Thoracic aorta (tissue), 2 donors: ENCODE measurements around the gene CADM2. TPM values are rescaled to one million over a fixed set of nuclear protein-coding genes. Genes with fewer than 3 reads are reported as not detected.

ENCODE experiments used
- ATAC-seq: fragments of 150-250 bp; one replicate; pipeline ENCODE4 v1.8.0; 2017; ENCODE audit warnings: low read depth; ENCODE audit not compliant: insufficient number of reproducible peaks, low FRiP score
- DNase-seq: peaks from one replicate; pipeline ENCODE4 v3.0.0-alpha.2; 2020; ENCODE audit warnings: low spot score
- H3K27ac ChIP-seq, 2 donors: fragments of 200-600 bp; sonication (generic); 1 replicate in 1 of 2; 2 replicates in 1 of 2; pipeline ENCODE4 v1.5.1; 2016; ENCODE audit warnings: mild to moderate bottlenecking in 2 of 2, moderate library complexity in 2 of 2
- H3K27me3 ChIP-seq: fragments of 200-600 bp; sonication (generic); replicated peaks from 2 replicates; pipeline ENCODE4 v1.6.0; 2016; ENCODE audit warnings: mild to moderate bottlenecking; ENCODE audit not compliant: insufficient read depth
- H3K36me3 ChIP-seq: fragments of 200-600 bp; sonication (generic); one replicate; pipeline ENCODE4 v1.5.1; 2016
- H3K4me1 ChIP-seq, 2 donors: fragments of 200-600 bp; sonication (generic); 1 replicate in 1 of 2; 2 replicates in 1 of 2; pipeline versions ENCODE4 v1.5.1 to v1.6.0; 2016; ENCODE audit warnings: low read depth in 2 of 2, mild to moderate bottlenecking in 1 of 2; ENCODE audit not compliant: control insufficient read depth in 1 of 2
- H3K4me3 ChIP-seq: fragments of 200-600 bp; sonication (generic); 2 replicates; pipeline ENCODE4 v1.5.1; 2016; ENCODE audit warnings: mild to moderate bottlenecking
- H3K9me3 ChIP-seq: fragments of 200-600 bp; sonication (generic); 2 replicates; pipeline ENCODE4 v1.5.1; 2016
- CTCF ChIP-seq: fragments of 200-600 bp; sonication (generic); IDR thresholded peaks from one replicate; pipeline ENCODE4 v1.5.1; 2019; ENCODE audit warnings: antibody characterized with exemption
- total RNA-seq, 2 donors: library from RNA; depleted of rRNA; stranded (reverse); fragments of >200 nt; gene quantifications; one replicate each; pipeline versions ENCODE4 v1.1.0 to v1.2.3, GENCODE V29; 2016

The CADM2 gene
- total RNA-seq, 2 donors from 2014 or later, result 1.8 TPM; not detected in 1

- H3K4me3 ChIP-seq, result no peak overlapping the region
- no peaks in the 10 kb centered on the region for H3K4me1 ChIP-seq
- no peaks in the 10 kb centered on the region for H3K27me3 ChIP-seq
- H3K36me3 ChIP-seq, result no peaks in the 10 kb centered on the region
- no peak for ATAC-seq
- no peak for TF ChIP-seq CTCF
- DNase-seq, result no peak
- H3K27ac ChIP-seq, result no peak overlapping the region
- H3K9me3 ChIP-seq, result no peaks in the 10 kb centered on the region
These were observed 837.4 kb downstream of the CADM2 start for GRCh38 chr3:85796140-85796539.

GRCh38 chr3:85800676-85801075, 841.9 kb downstream of the CADM2 start:
- TF ChIP-seq CTCF, result no peak
- no peak for DNase-seq
- H3K27ac ChIP-seq, result no peak overlapping the region

GRCh38 chr3:85801955-85802354, 843.2 kb downstream of the CADM2 start:
- Histone ChIP-seq H3K27ac (no peak overlapping the region), H3K36me3 (no peaks in the 10 kb centered on the region), H3K27me3 (no peaks in the 10 kb centered on the region), H3K9me3 (no peaks in the 10 kb centered on the region), H3K4me3 (no peak overlapping the region), H3K4me1 (no peaks in the 10 kb centered on the region)
- no peak for ATAC-seq
- TF ChIP-seq CTCF, result no peak
- DNase-seq, result no peak

More at GRCh38 chr3:85800676-85801075, 841.9 kb downstream of the CADM2 start:
- Histone ChIP-seq H3K27me3 (no peaks in the 10 kb centered on the region), H3K4me1 (no peaks in the 10 kb centered on the region), H3K36me3 (no peaks in the 10 kb centered on the region), H3K9me3 (no peaks in the 10 kb centered on the region), H3K4me3 (no peak overlapping the region)
- ATAC-seq, result no peak

- Histone ChIP-seq H3K4me1 (no peaks in the 10 kb centered on the region), H3K9me3 (no peaks in the 10 kb centered on the region), H3K27me3 (no peaks in the 10 kb centered on the region), H3K27ac (no peak overlapping the region), H3K36me3 (no peaks in the 10 kb centered on the region), H3K4me3 (no peak overlapping the region)
- no peak for TF ChIP-seq CTCF
- ATAC-seq (no peak), DNase-seq (no peak)
These were observed 850.0 kb downstream of the CADM2 start for GRCh38 chr3:85808755-85809154.

GRCh38 chr3:85821130-85821756, 862.5 kb downstream of the CADM2 start:
- no peak overlapping the region for H3K27ac ChIP-seq
- no peak for TF ChIP-seq CTCF
- no peaks in the 10 kb centered on the region for H3K4me1 ChIP-seq
- no peaks in the 10 kb centered on the region for H3K27me3 ChIP-seq
- no peaks in the 10 kb centered on the region for H3K9me3 ChIP-seq
- DNase-seq (no peak), ATAC-seq (no peak)
- H3K36me3 ChIP-seq, result no peaks in the 10 kb centered on the region
- H3K4me3 ChIP-seq, result no peak overlapping the region
